H1 (cell line): ENCODE results near the gene RGS9BP. TPM values are rescaled to one million over a fixed set of nuclear protein-coding genes. Genes with fewer than 3 reads are reported as not detected.

Experiments used
- BCL11A ChIP-seq, 2 experiments: IDR thresholded peaks; one replicate each; pipeline ENCODE4 v1.6.1; 2011; ENCODE audit warnings: low read depth in 2 of 2, low read length in 2 of 2, mild to moderate bottlenecking in 2 of 2
- CHD7 ChIP-seq: fragments of 300-600 bp; sonication (generic); IDR thresholded peaks from 2 replicates; pipeline ENCODE4 v1.7.1; 2012; ENCODE audit warnings: low read length, moderate library complexity, mild to moderate bottlenecking, inconsistent platforms; ENCODE audit not compliant: insufficient replicate concordance
- CREB1 ChIP-seq: IDR thresholded peaks from 2 replicates; pipeline ENCODE4 v1.6.1; 2012; ENCODE audit warnings: inconsistent platforms
- JUN ChIP-seq: IDR thresholded peaks from 2 replicates; pipeline ENCODE4 v1.6.1; 2011; ENCODE audit warnings: low read depth, mild to moderate bottlenecking, improper control_type of control experiment, low read length
- MAX ChIP-seq: IDR thresholded peaks from 2 replicates; pipeline ENCODE4 v1.6.1; 2012; ENCODE audit warnings: inconsistent platforms
- NANOG ChIP-seq: IDR thresholded peaks from 2 replicates; pipeline ENCODE4 v1.6.1; 2011; ENCODE audit warnings: low read length, low read depth, mild to moderate bottlenecking, inconsistent platforms; ENCODE audit not compliant: insufficient read depth, poor library complexity, severe bottlenecking
- PHF8 ChIP-seq: fragments of 200-600 bp; sonication (generic); conservative IDR thresholded peaks from 2 replicates; pipeline ENCODE4 v1.7.1; 2012; ENCODE audit warnings: low read depth, mild to moderate bottlenecking, inconsistent platforms, low read length, moderate library complexity
- RNF2 ChIP-seq: fragments of 200-900, 300-1000 bp; sonication (generic); IDR thresholded peaks from 2 replicates; pipeline ENCODE4 v1.7.1; 2016; ENCODE audit warnings: borderline replicate concordance, low read depth, mild to moderate bottlenecking, antibody characterized with exemption, low read length; ENCODE audit not compliant: poor library complexity, severe bottlenecking; ENCODE audit errors: missing control alignments
- SIN3A ChIP-seq, 2 experiments: IDR thresholded peaks in 1 of 2; conservative IDR thresholded peaks in 1 of 2; 2 replicates each; pipeline ENCODE4 v1.6.1; 2011 to 2012; ENCODE audit warnings: low read length in 2 of 2, improper control_type of control experiment in 1 of 2, low read depth in 1 of 2, mild to moderate bottlenecking in 1 of 2
- SP1 ChIP-seq: IDR thresholded peaks from 2 replicates; pipeline ENCODE4 v1.6.1; 2011; ENCODE audit warnings: low read depth, low read length
- TBP ChIP-seq: IDR thresholded peaks from 2 replicates; pipeline ENCODE4 v1.6.1; 2011; ENCODE audit warnings: low read depth, low read length, improper control_type of control experiment
- YY1 ChIP-seq: IDR thresholded peaks from 2 replicates; pipeline ENCODE4 v1.6.1; 2011; ENCODE audit warnings: low read depth, mild to moderate bottlenecking, low read length
- polyA plus RNA-seq, 7 experiments: library from polyadenylated mRNA; depleted of rRNA in 3 of 7; stranded (reverse) in 5 of 7; unstranded in 2 of 7; fragments of >200 nt in 5 of 7; fragments of 200-250 nt in 2 of 7; gene quantifications; 1 replicate in 5 of 7; 2 replicates in 1 of 7; 4 replicates in 1 of 7; pipeline versions ENCODE4 v1.2.1 to v1.2.3, GENCODE V29; 2011 to 2013; ENCODE audit warnings: missing spikeins in 2 of 7, mixed read lengths in 2 of 7
- total RNA-seq: library from RNA; stranded (reverse); fragmentation: NEBNext Ultra II Directional; extraction: Animal tissue kit (Norgen Biotek cat#: 25700); gene quantifications from 2 replicates; pipeline ENCODE4 v1.2.1, GENCODE V29; 2021

The RGS9BP gene
- total and polyA plus RNA-seq, 2 of the 8 experiments (the other 6 are each of a cell fraction or from before 2014, with no cell fraction given), result 0.11 to 0.26 TPM

- TF ChIP-seq CHD7 (no peak), YY1 (no peak), RNF2 (no peak), MAX (no peak), NANOG (no peak), PHF8 (no peak), BCL11A (IDR thresholded peaks at IDR 0.05; ENCODE audit: low read depth in 2 of 2, low read length in 2 of 2) (no peak), TBP (no peak), SP1 (no peak), SIN3A (conservative IDR thresholded peaks at IDR 0.05 in 1 of 2, IDR thresholded peaks at IDR 0.05 in 1 of 2; ENCODE audit: low read depth in 1 of 2, low read length in 2 of 2) (no peak), JUN (no peak), CREB1 (no peak)
These were observed 6.3 kb upstream of the RGS9BP start (continued) for GRCh38 chr19:32669310-32669709.
